H4 (cell line): ENCODE measurements around the gene PGM1. TPM values are rescaled to one million over a fixed set of nuclear protein-coding genes. Genes with fewer than 3 reads are reported as not detected.

ENCODE experiments used
- DNase-seq: peaks from one replicate; pipeline ENCODE4 v3.0.0-alpha.2; 2015; ENCODE audit warnings: low spot score
- total RNA-seq: library from RNA; depleted of rRNA; stranded (reverse); fragments of >200 nt; shearing (Covaris generic); gene quantifications from 2 replicates; pipeline ENCODE4 v1.2.3, GENCODE V29; 2014; rRNA removed

PGM1 gene
- total RNA-seq, 1 experiment from 2014 or later = 93.6 TPM

DNA sequence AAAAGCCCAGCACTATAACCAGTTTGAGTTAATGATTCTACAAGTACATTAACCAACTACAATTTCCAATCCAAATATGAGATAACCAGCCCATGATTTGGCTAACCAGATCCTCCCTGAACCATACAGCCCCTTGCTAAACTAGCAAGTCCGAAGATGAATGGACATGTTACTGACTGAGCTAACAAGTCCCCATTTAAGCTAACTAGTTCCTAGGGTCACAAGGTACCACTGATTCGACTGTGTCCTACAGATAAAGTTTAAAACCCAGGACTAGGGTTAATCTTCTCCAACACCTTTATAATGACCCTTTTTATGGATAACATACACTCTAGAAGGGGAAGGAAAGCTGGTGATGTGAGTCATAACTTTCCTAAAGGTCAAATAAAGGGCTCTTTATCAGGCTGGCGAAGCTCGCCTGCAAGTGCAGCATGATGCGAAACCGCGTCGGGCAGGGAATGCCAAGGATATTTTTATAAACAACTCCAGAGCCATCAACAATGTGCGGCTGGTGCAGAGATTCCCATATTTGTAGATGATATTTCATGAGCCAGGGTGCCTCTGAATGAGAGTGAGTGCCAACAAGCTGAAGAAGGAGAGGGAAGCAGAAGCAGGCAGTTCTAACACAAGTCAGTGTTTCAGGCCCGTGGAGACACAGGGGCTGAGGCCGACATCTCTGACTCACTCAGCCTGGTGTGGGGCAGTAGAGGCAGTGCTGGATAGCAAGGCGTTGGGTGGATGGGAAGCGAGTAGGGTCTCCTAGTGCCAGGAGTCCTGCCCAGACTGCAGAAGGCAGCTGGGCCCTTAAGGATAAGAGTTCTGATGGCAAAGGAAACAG lies 105.0 kb downstream of the PGM1 start:
- DNase-seq = peak; percentile 84

- DNase-seq = no peak
Measured at GRCh38 chr1:63701187-63701586, 108.0 kb downstream of the PGM1 start.

- no peak for DNase-seq
Measured at GRCh38 chr1:63703701-63704107, 110.5 kb downstream of the PGM1 start.

DNA sequence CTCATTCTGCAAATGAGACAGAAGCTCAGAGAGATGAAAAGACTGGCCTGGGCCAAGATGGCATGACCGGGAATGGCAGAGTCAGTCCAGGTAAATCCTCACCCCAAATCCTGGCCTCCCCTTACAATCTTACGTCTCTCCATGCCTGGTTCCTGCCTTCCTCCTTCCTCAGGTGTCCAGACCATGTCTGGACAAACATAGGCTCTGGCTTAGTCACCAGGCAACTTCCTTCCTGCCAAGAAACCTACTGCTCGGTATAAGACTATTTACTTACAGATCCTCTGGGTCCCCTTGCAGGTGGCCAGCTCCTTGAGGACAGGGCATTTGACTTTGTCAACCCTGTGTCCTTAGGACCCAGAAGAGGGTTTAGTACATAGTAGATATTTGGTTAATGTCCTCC lies 111.2 kb downstream of the PGM1 start:
- no peak for DNase-seq

DNA sequence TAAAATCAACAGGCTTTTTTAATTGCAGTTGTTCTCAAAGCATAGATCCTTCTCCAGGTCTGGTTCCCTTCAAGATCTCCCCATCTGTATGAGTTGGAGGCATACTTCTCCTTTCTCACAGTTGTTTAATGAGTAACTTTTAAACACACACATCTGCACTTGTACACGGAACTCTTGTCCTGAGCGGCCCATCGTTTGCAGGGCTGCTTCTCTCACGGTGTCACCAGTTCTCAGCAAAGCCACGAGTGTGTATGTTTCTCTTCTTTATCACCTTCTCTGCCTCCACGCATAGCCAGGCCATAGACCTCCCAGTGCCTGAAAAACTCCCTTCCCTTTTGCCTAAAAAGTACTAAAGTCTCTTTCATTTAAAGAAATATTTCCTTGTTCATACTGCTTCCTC lies 111.9 kb downstream of the PGM1 start:
- no peak for DNase-seq

DNA sequence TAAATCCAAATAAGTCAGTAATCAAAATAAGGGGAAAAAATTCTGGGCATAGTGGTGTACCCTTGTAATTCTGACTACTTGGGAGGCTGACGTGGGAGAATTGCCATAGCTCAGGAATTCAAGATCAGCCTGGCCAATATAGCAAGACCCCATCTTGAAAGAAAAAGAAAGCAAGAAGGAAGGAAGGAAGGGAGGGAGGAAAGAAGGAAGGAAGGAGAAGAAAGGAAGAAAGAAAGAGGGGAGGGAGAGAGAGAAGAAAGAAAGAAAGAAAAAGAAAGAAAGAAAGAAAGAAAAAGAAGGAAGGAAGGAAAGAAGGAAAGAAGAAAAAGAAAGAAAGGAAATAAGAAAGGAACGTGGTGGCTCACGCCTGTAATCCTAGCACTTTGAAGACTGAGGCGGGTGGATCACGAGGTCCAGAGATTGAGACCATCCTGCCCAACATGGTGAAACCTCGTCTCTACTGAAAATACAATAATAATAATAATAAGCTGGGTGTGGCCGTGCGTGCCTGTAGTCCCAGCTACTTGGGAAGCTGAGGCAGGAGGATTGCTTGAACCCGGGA lies 116.1 kb downstream of the PGM1 start:
- DNase-seq = no peak

Other genes starting within 250 kb of the PGM1 start
- 33.9 and 42.3 TPM in 2 replicates for gene ALG6, start 225.8 kb upstream of the PGM1 start, total RNA-seq
- gene ITGB3BP, start 70.2 kb upstream of the PGM1 start, total RNA-seq = 47.6 and 49.1 TPM in 2 replicates
- gene EFCAB7, start 69.9 kb upstream of the PGM1 start, total RNA-seq = 8.9 and 9.8 TPM in 2 replicates
- gene ROR1, start 180.6 kb downstream of the PGM1 start, total RNA-seq = 1.8 and 4.1 TPM in 2 replicates